ENCODE data around the gene PIGV.

PIGV gene

GRCh38 chr1:26745191-26745590 is 42.6 kb upstream of the PIGV start:
- DNase-seq (ENCODE audit: low read depth in 2 of 2): peak in 1 of 2 donors; percentile 34
- TF ChIP-seq, protein P1, sequence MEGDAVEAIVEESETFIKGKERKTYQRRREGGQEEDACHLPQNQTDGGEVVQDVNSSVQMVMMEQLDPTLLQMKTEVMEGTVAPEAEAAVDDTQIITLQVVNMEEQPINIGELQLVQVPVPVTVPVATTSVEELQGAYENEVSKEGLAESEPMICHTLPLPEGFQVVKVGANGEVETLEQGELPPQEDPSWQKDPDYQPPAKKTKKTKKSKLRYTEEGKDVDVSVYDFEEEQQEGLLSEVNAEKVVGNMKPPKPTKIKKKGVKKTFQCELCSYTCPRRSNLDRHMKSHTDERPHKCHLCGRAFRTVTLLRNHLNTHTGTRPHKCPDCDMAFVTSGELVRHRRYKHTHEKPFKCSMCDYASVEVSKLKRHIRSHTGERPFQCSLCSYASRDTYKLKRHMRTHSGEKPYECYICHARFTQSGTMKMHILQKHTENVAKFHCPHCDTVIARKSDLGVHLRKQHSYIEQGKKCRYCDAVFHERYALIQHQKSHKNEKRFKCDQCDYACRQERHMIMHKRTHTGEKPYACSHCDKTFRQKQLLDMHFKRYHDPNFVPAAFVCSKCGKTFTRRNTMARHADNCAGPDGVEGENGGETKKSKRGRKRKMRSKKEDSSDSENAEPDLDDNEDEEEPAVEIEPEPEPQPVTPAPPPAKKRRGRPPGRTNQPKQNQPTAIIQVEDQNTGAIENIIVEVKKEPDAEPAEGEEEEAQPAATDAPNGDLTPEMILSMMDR (IDR thresholded peaks at IDR 0.05; ENCODE audit: low read depth, low read length): no peak
- H3K4me3 ChIP-seq (replicated peaks in 1 of 2; ENCODE audit: low read depth in 2 of 2, low read length in 2 of 2): no peak overlapping the region

DNA sequence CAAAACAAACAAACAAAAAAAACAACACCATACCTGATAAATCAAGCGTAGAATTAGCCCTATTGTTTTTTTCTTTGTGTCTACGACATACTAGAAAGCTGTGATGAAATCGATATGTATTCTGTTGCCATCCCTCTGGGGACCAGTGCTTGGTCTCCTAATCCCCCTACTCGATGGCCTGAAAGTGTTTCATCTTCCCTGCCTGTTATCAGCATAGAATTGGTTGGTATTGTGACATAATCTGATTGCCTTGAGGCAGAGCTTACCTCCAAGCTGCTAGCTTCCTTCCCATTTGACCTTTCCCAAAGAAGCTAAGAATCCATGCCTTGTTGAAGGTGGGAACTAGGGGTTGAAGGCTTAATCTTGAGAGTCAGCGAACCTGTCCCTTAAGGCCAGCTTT is 40.7 kb upstream of the PIGV start:
- no peak overlapping the region for H3K4me3 ChIP-seq (replicated peaks in 1 of 2; ENCODE audit: low read depth in 2 of 2, low read length in 2 of 2)
- TF ChIP-seq, protein P1 (IDR thresholded peaks at IDR 0.05; ENCODE audit: low read depth, low read length): no peak
- no peak for DNase-seq (ENCODE audit: low read depth in 2 of 2)

DNA sequence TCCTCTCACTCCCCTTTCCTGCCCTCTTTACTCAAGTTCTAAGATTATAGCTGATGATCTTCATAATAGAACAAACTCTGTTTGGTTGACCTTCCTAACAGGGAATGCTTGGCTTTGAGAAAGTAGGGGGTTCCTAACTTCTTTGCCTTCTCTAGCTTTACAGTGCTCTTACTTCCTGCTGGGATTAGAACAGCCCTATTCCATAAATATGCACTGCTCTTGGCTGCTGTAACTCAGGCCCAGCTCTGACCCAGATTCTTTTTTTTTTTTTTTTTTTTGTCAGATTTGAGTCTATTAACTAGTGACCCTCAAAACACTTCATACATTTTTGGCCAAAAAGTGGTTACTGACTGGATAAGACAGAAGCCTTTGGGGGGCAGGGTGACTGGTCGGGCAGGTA is 39.4 kb upstream of the PIGV start:
- no peak for DNase-seq (ENCODE audit: low read depth in 2 of 2)
- H3K4me3 ChIP-seq (replicated peaks in 1 of 2; ENCODE audit: low read depth in 2 of 2, low read length in 2 of 2): no peak overlapping the region
- TF ChIP-seq, protein P1 (IDR thresholded peaks at IDR 0.05; ENCODE audit: low read depth, low read length): no peak

DNA sequence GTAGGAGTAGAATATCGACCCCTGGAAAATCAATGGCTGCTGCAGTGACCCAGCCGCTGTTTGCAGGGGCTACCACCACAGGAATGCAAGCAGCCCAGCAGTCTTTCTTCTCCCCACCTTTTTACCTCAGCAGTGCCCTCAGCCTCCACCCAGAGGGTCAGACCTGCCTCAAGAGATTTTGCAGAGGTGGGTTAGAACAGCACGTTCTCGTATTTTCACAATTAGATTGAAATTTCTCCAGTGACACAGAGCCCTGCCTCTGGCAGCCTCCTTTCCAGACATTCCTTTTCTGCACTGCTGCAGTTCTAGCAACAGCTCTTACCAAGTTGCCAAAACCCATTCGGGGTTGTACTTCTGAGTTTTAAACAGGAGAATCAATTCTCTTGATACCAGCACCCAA is 38.3 kb upstream of the PIGV start:
- DNase-seq (ENCODE audit: low read depth in 2 of 2): no peak
- H3K4me3 ChIP-seq (replicated peaks in 1 of 2; ENCODE audit: low read depth in 2 of 2, low read length in 2 of 2): no peak overlapping the region
- TF ChIP-seq, protein P1 (IDR thresholded peaks at IDR 0.05; ENCODE audit: low read depth, low read length): no peak

DNA sequence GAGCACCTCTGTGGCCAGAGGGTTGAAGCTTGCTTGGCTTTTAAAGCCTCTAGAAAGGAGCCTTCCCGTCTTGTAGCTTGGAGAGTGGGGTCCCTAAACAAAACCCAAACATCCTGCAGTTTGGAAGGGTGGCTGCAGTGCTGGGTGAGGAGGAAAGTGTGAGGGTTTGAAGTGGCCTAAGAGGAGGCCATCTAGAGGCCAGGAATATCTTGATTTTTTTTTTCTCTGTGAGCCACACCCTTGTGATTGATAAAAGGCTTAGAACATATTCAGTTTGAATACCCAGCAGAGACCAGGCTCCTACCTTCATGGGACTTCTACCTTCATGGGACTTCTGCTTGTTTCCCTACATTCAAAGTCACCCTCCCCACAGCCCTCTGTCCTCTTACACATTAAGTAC is 37.3 kb upstream of the PIGV start:
- TF ChIP-seq, protein P1 (IDR thresholded peaks at IDR 0.05; ENCODE audit: low read depth, low read length): no peak
- DNase-seq (ENCODE audit: low read depth in 2 of 2): no peak
- H3K4me3 ChIP-seq (replicated peaks in 1 of 2; ENCODE audit: low read depth in 2 of 2, low read length in 2 of 2): no peak overlapping the region

DNA sequence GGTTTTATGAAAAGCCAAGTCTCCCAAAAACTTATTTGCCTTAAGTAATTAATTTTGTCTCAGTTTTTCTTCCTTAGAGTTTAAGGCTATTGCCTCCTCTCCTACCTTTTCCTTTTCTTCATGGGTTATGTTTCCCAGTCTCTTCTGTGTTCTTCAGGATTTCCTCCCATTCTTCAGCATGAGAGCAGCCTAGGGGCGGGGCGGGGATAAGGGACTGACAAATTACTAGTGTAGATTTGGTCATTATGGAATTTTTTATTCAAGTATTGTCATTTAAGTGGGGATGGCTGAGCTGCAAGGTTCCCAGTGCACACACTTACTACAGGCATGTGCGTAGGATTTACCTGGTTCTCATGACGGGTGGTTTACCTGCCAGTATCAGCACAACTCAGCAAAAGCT is 35.2 kb upstream of the PIGV start:
- DNase-seq (ENCODE audit: low read depth in 2 of 2): no peak
- TF ChIP-seq, protein P1 (IDR thresholded peaks at IDR 0.05; ENCODE audit: low read depth, low read length): no peak
- H3K4me3 ChIP-seq (replicated peaks in 1 of 2; ENCODE audit: low read depth in 2 of 2, low read length in 2 of 2): no peak overlapping the region

- TF ChIP-seq, protein P1 (IDR thresholded peaks at IDR 0.05; ENCODE audit: low read depth, low read length): no peak
- no peak overlapping the region for H3K4me3 ChIP-seq (replicated peaks in 1 of 2; ENCODE audit: low read depth in 2 of 2, low read length in 2 of 2)
- DNase-seq (ENCODE audit: low read depth in 2 of 2): peak in 1 of 2 donors; percentile 27
These were observed 33.5 kb upstream of the PIGV start for GRCh38 chr1:26754086-26754874.

Measured in cardiac fibroblast (primary cell).